NCI-H128 (cell line): ENCODE data around the gene AQP2.

Experiments
- DNase-seq: peaks from one replicate; lab custom pipeline; 2025; ENCODE audit not compliant: unreplicated experiment; lab: John Stamatoyannopoulos, UW

AQP2 gene

DNA sequence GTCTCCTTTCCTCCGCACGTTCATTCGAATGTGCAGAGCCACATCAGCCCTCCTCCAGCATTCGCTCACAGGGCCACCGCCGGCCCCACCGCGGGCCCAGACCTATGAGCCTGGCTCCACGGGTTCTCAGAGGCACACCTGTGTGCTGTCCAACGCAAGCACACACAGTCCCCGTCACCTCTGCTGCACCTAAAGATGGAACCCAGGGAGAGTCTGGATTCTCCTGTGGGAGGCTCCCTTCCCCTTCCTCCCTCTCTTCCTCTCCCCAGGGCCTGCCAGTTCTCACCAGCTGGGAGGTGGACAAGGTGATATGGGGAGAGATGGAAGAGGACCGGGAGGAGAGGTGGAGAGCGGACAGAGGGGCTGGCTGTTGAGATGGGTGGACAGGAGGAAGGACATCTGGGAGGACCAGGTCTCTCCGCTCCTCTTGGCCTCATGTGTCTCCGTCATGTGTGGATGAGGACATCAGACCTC lies 17.3 kb downstream of the AQP2 start:
- DNase-seq = no peak

DNA sequence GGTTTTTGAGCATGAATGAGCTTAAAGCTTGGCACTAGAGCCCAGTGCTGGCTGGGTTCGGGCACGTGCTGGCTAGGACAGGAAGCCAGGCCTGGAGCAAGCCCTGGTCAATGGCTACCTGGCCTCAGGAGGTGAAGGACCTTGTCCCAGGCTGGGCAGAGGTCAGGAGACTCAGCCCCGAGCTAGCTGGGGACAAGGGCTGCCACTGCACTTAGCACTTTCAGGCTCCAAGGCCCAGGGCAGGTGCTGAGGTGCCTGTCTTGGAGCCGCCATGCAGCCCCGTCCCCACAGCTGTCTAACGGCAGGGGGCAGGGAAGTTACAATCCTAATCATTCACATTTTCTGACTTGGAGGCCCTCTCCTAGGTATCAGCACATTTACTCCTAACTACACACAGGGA lies 17.9 kb downstream of the AQP2 start:
- DNase-seq = no peak

DNA sequence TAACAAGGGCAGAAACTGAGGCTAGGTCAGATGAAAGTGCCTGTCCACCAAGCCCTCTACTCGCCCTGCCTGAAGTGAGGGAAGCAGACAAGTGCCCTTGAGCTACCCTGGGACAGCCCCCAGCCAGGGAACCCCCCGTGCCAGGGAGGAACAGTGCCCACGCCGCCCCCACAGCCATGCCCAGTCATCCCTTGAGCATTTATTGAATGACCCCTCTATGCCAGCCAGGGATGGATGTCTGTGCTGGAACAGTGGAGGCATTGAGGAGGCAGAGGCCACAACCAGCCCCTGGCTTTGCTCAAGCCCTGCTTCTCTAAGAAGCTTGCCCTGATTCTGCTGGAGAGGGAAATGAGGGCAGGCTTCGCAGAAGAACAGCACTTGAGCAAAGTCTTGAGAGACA lies 18.5 kb downstream of the AQP2 start:
- no peak for DNase-seq

DNA sequence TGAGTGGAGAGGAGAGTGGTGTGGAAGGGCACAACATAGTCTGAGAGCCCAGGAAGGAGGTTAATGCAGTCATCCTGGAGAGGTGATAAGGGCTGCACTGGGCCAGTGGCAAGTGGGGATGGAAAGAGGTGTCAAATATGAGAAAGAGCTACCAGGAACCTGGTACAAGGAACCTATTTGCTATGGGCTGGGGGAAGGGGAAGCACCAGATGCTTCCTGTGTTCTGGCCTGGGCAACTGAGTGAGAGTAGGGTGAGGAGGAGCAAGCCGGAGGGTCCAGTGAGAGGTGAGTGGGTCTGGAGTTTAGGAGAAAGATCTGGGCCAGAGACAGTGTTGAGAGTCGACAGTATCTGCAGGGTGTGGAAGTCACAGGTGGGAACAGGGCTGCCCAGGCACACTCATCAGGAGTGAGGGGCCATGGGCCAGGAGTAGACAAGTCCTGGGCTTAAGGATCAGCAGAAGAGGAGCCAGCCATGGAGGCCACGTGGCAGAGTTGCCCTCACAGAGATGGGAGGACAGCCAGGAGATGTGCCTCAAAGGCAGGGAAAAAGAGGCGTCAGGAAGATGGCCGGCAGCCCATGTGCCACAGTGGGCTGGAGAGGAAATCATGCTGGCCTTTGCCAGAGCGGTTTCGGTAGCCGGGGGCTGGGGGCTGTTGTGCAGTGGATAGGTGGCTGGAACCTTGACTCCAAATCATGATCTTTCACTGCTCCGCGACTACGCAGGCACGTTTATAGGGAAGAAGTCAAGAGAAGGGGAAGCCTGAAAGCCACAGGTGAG lies 19.3 kb downstream of the AQP2 start:
- DNase-seq = no peak

DNA sequence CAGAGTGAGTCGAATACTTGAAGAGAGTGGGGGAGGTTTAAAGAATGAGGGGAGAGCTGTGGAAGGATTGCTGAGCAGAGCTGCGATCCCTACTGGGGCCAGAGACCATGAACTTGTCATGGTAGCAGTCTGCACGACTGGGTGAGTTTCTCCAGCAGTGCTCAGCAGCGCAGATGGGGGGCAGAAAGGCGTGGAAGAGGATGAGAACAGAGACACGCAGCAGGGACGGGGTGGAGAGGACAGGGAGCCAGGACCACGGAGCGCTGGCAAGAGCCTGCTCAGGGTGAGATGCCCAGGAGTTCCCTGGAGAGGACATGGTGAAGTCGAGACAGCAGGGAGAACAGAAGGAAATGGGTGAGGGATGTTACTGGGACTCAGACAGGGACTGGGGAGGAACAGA lies 20.1 kb downstream of the AQP2 start:
- no peak for DNase-seq

DNA sequence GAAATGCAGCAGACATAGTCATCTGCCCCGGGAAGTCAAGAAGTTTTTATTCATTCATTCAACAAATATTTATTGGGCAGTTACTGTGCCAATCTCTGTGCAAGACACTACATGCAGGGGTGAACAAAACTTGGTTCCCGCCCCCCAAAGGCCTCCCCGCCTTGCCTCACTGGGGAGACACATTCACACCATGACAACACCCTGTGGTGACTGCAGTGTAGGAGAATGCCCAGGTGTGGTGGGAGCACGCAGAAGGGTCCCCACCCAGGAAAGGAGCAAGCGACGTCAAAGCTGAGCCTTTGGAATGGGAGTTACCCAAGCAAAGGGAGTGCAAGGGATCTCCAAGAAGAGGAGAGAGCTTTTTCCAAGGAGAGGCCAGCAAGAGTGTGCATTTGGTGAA lies 20.6 kb downstream of the AQP2 start:
- DNase-seq = no peak

DNA sequence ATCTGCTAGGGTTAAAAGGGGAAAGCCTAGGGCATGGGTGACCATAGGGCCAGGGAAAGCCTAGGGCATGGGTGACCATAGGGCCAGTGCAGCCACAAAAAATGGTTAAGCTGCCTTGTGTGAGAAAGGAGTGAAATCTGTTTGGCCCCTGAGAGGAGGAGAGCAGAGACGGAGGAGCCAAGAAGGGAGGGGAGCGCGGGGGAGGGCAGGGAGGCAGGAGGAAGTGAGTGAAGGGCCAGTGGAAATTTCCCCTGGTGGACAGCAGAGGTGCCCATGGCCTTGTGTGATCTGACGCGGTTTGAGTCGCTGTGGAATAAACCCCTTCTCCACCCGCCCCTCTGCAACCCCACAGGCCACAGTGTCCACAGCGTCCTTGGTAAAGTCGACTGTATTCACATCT lies 21.6 kb downstream of the AQP2 start:
- DNase-seq = no peak

DNA sequence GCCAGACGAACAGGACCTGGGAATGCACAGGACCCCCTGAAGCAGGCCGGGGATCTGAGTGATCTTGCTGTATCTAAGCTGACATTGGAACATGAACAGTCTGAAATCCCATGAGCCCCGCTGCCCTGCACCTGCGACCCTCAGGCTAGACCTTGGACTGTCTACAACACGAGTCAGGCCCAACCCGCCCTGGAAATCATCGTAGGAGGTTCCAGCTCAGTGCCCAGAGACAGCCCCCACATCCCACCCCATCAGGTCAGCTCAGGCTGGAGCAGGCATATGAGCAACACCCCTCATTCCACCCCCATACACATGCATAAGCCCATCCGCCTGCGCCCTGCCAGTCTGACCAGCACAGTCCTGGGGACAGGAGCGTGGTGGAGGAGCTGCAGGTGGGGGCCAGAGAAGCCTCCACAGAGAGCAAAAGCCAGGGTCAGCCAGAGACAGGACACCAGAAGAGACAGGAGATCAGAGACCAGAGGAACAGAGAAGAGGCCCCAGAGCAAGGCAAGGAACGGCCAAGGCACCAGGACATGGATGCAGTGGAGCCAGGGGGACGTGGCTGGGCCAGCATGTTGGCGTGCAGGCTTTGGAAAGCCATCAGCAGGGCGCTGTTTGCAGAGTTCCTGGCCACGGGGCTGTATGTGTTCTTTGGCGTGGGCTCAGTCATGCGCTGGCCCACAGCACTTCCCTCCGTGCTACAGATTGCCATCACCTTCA lies 22.3 kb downstream of the AQP2 start, which contains the start of gene AQP6:
AQP6 (plus strand) TSS at position 307 of the 720 bp plus-strand sequence; CDS start at position 534, 227 bp downstream.
- no peak for DNase-seq

DNA sequence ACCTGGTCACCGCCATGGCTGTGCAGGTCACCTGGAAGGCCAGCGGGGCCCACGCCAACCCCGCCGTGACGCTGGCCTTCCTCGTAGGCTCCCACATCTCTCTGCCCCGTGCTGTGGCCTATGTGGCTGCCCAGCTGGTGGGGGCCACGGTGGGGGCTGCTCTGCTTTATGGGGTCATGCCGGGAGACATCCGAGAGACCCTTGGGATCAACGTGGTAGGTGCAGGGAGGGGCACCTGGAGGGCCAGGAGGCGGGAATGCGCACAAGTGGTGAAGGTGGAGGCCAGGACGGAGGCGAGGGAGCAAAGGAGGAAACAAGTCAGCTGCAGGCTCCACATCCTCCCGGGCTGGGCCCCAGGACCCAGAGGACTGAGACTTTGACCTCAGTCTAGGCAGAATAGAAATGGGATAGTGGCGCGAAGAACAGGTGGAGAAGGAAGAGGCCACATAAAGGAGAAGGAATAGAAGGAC lies 22.9 kb downstream of the AQP2 start:
- no peak for DNase-seq

DNA sequence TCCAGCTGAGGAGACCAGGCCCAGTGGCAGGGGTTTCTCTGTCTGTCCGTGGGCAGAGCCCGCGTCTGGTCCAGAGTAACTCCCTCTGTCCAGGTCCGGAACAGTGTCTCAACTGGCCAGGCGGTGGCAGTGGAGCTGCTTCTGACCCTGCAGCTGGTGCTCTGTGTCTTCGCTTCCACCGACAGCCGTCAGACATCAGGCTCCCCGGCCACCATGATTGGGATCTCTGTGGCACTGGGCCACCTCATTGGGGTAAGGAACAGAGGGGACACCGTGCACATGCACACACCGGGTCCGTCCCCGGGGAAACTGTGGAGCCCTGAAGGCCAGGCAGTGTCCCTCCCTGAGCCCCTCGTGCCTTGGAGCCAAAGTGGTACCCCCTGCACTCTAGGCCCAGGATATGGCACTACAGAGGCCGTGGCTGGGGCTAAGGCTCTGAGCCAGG lies 23.7 kb downstream of the AQP2 start:
- no peak for DNase-seq

DNA sequence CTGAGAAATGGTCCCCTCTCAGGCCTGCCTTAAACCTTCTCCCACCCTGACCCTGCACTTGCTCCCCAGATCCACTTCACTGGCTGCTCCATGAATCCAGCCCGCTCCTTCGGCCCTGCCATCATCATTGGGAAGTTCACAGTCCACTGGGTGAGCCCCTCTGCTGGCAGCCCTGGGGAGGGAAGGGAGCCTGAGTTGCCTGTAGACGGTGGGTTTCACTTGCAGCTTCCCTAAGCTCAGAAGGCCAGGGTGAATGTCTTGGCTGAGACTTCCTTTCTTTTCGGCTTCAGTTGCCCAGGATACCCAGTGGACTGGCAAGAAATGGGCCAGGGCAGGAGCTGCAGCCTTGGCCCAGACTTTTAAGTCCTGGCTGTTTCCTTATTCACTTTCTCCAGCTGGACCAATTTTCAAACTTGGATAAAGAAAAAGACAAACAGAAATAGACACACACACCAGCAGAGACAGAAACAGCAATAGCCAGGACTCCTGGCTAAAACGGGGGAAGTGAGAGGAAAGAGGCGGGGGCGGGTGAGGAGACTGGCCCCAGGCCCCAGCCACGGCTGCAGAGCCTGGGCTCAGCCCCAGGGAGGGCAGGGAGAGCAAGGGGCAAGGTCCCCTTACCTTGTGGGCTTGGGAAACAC lies 24.3 kb downstream of the AQP2 start:
- DNase-seq = no peak

DNA sequence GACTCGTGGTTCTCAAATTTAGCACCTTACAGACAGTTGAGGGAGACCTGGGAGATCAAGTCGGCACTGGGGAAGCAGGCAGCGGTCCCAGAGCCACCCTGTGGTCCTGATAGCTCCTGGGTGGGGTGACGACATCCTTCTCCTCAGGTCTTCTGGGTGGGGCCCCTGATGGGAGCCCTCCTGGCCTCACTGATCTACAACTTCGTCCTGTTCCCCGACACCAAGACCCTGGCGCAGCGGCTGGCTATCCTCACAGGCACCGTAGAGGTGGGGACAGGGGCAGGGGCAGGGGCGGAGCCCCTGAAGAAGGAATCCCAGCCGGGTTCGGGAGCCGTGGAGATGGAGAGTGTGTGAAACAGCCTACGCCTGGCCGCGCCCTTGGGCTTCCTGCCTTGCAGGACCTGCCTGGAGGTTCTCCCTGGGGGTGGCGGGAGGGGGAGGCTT lies 24.8 kb downstream of the AQP2 start:
- DNase-seq = no peak

DNA sequence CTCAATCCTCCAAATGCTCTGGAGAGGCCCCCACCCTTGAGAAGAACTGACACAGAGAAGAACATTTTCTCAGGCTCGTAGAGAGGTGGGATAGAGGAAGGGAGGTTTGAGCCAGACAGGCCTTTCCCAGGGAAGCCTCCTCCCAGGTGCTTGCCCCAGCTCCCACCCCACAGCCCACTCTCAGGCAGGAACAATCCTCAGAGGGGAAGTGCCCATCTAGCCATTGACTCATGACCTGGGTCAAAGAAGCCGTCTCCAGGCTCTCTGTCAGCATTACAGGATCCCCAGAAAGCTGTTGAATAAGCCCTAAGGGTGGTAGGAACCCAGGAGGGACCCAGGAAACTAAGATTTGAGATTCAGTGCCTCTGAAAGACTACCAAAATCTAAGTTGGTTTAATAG lies 26.0 kb downstream of the AQP2 start:
- DNase-seq = no peak

DNA sequence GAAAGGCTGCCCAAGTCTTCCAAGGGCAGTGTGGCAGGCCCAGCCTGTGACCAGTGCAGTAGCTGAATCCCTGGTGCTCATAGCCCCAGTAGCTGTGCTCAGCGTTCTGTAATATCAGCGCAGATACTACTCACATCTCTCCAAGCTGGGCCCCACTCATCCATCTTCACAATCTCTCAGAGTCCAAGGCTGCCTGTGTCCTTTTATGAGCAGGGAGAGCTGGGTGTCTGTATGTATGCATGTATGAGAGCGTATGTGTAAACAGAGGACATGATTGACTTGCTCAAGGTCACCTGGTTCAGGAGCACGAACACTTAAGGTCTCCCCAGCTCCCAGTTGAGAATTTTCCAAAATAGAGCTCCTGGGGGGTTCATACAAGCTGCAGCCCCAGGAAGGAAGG lies 27.6 kb downstream of the AQP2 start:
- no peak for DNase-seq

DNA sequence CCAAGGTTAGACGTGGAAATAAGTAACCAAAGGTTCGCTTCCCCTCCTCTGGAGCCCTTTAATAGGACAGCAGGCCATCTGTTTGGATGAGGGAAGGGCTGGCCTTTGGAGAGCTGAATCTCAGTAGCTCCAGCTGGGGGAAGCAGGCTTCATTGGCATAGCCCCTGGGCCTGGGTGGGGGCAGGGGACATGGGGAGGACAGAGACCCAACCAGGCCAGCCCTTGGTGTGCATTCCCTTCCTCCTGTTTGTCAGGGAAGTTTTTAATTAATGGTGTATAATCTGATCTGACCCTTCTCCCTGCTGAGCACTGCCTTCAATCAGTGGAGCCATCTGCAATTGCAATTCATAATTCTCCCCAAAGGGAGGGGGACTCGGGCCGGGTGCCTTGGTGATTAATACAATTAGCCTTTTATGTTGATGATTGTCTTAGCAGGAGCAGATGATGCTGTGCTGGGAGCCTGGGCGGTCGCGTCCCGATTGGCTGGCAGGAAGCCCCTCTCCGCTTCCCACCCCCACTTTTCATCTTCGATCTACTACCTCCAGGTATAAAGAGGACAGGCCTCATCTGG lies 28.6 kb downstream of the AQP2 start:
- DNase-seq = no peak

DNA sequence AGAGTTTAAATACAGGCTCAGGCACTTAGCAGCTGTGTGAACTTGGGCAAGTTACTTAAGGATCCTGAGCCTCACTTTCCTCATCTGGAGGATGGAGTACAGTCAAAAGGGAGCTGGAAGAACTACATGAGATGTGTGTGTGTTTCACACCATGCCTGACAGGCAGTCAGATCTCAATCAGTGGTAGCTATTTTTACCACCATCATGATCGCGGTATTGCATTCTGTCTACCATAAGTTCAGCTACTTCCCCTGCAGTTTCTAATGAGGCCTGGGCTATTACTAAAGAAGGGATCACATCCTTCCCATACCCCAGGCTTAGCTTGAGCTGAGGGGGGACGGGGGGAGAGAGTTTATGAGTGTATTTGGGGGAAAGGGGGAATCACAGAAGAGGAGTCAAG lies 29.3 kb downstream of the AQP2 start:
- DNase-seq = no peak

DNA sequence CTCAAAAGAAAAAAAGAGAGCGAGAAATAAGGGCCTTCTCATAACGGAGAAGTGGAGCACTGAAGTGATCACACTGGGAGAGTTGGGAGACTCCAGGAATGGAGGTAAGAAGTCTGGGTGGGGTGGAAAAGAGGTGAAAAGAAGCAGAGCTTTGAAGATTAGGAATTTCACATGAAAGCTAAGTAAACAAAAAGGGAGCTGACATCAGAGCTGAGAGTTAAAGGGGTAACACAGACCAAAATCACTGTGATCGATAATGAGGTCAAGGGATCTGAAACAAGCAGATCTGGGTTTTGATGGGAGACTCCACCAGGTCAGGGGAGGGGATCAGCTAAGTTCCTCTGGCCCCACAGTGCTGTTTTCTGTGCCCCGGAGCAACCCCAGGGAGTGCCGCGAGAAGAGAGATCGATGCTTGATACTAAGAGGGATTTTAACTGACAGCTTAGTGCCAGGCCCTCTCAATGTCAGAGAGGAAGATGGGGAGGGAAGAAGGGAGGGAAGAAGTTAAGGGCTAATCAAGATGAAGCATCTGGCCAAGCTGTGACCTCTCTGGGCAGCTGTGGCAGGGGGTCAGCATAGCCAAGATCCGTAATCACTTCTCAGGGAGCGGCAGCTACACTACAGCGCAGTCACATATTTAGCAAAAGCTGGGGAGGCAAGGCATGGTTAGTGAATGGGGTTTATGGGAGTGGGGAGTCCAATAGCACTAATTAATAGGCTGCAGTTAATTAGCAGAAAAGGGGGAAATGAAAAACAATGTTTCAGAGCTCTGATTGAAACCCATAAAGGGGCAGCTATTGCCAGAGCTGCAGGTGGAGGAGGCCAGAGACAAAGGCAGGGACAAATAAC lies 30.2 kb downstream of the AQP2 start:
- no peak for DNase-seq

DNA sequence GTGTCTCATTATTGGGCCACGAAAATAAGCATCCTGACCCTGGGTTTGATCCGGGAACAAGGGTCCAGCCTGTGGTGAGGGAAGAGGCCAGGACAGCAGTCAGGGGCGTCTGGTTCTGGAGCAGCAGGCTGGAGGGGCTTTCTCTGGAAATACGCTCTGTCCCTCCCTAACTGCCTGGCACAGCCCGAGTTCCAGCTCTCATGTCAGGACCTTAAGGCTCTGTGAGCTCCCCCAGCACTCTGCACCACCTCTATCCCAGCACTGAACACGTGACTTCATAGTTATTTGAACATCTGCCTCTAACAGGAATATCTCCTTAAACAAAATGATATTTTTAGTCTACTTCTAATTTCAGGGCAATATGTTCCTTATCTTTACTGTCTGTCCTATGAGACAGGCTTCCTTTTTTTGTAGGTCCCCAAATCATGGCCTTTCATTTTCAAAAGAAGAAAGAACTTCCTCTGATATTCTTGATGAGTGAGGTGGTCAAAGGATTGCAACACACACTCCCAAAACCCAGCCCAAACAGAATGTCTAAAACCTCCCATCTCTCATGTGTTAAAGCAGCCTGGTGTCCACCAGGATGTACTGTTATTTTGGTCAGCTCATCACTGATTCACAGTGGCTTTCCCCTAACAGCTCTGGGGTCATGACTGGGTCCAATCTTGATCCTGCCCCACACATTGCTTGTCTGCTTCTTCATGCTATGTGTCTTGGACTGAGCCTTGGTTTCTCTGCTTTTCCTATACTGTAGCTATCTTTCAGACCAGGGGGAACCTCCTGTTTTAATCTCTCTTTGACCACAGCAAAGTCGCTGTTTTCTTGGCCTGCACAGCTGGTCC lies 31.9 kb downstream of the AQP2 start:
- DNase-seq = no peak

DNA sequence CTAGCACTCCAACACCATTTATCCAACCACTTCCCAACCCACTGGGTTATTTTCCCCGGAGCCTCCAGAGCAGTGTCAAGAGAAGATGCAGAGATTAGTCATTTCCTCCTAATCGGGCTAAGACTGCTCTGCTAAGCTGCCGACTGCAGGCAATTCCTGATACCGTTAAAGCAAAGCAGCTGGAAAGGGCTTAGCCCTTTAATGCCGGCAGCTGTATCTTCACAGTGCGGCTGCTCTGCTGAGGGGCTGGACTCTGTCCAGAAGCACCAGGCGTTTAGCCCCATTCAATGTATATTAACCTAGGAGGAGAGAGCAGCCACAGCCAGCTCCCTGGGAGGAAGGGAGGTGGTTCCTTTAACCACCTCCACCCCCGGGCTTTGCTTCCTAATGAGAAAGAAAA lies 33.4 kb downstream of the AQP2 start:
- DNase-seq = no peak
